ENCODE measurements around the gene PICK1.

GRCh38 chr22:38067761-38068360, 10.7 kb downstream of the PICK1 start:
- no peak for TF ChIP-seq CTCF (IDR thresholded peaks at IDR 0.05)
- TF ChIP-seq POLR2A (IDR thresholded peaks at IDR 0.05), result no peak

Data from testis (tissue), 2 donors.